GM12872 (cell line): ENCODE data around the gene CLTRN.

Experiments
- TF ChIP-seq, protein P1 (sequence below): IDR thresholded peaks from 3 replicates; pipeline ENCODE4 v1.5.1; 2011; ENCODE audit warnings: low read depth, mild to moderate bottlenecking, low read length, moderate library complexity; ENCODE audit not compliant: insufficient read depth

The CLTRN gene

DNA sequence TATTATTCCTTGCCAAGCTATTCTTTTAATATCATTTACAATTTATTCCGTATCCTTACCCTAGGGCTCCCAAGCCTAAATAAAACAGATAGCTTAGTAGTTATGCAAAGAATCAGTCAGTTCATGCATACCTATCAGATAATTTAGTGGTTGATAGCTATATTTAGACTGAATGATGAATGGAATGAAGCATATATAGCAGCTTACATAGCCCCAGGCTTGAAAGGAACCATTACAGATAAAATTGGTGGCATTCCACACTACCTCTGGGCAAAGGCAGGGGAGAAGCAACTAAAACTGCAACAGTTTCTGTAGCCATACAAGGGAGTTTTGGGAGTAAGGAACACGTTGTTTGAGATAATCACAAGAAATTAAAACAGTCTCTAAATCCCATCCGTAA lies 66.6 kb downstream of the CLTRN start:
- TF ChIP-seq, protein P1, sequence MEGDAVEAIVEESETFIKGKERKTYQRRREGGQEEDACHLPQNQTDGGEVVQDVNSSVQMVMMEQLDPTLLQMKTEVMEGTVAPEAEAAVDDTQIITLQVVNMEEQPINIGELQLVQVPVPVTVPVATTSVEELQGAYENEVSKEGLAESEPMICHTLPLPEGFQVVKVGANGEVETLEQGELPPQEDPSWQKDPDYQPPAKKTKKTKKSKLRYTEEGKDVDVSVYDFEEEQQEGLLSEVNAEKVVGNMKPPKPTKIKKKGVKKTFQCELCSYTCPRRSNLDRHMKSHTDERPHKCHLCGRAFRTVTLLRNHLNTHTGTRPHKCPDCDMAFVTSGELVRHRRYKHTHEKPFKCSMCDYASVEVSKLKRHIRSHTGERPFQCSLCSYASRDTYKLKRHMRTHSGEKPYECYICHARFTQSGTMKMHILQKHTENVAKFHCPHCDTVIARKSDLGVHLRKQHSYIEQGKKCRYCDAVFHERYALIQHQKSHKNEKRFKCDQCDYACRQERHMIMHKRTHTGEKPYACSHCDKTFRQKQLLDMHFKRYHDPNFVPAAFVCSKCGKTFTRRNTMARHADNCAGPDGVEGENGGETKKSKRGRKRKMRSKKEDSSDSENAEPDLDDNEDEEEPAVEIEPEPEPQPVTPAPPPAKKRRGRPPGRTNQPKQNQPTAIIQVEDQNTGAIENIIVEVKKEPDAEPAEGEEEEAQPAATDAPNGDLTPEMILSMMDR, result no peak

DNA sequence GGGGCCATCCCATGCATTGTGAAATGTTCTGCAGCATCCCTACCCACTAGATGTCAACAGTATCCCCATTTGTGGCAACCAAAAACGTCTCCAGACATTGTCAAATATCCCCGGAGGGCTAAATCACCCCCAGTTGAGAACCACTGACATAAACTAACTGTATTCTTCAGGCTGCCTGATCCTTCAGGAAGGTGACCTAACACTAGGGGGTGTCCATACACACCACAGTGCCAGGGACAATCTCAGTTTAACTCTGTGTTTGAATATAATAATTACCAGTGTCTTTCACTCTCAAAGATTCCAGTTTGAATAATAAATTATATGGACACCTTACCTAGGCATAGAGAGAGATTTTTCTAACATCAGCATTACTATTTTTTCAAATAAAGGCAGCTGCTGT lies 70.2 kb downstream of the CLTRN start:
- TF ChIP-seq, protein P1, result no peak

DNA sequence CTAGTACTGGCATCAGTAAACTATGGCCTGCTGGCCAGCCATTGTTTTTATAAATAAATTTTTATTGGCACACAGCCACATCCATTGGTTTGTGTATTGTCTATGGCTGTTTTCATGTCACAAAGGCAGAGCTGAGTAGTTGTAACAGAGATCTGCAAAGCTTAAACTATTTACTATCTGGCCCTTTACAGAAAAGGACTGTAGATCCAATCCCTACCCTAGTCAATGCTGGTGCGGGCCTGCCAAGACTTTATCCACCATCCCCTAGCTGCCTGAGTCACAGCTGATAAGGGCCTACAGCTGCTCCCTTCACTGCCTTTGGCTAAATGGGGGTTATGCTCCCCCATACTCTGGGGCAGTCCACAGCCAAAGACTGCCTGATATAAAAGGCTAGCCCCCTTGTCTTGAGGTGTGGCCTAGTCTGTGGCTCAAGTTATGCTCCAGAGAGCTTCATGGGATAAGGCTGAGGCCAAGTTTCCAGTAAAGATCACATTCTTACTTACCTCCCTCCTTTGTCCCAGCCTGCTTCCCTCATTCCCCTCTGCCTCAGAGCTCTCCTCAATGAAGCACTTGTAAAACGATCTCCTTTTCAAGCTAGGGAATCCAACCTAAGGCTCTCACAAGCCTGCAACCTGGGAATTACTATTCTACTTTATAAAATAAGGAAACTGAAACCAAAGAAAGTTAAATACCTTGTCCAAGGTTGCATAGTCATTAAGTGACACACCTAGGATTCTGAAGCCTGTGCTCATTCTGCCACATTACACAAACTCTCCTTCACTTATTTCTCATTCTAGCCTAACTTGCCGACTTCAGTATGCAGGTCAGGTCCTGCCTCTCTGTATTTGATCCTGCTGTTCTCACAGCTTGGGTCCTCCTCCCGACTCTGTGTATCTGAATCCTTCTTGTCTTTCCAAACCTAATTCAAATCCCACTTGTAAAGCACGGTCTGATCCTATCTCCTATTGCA lies 84.5 kb downstream of the CLTRN start:
- TF ChIP-seq, protein P1, result no peak
